AG10803 (cell line): Measurements from ENCODE around the gene ZSCAN30.

Experiments used
- DNase-seq: peaks from one replicate; pipeline ENCODE4 v3.0.0; 2010; ENCODE audit warnings: low read depth
- H3K4me3 ChIP-seq: 2 replicates; pipeline ENCODE4 v1.5.1; 2011; ENCODE audit warnings: mild to moderate bottlenecking, low read length, control low read depth
- CTCF ChIP-seq: conservative IDR thresholded peaks from 2 replicates; pipeline ENCODE4 v1.5.1; 2011; ENCODE audit warnings: mild to moderate bottlenecking, low read length, control low read depth, inconsistent platforms

The ZSCAN30 gene

GRCh38 chr18:35290094-35290735 is at the start of gene ZSCAN30:
TSS of gene ZSCAN30 (minus strand) at chr18:35290229. CDS start at chr18:35264352, 25,877 bp downstream.
- DNase-seq = peak; percentile 94
- peak within 1 kb of the TSS; percentile 84 for H3K4me3 ChIP-seq
- TF ChIP-seq CTCF = no peak

GRCh38 chr18:35337286-35337685 is 47.3 kb upstream of the ZSCAN30 start:
- no peak for TF ChIP-seq CTCF
- no peak overlapping the region for H3K4me3 ChIP-seq
- no peak for DNase-seq

- TF ChIP-seq CTCF = no peak
- H3K4me3 ChIP-seq = no peak overlapping the region
- no peak for DNase-seq
Measured at GRCh38 chr18:35335866-35336265, 45.8 kb upstream of the ZSCAN30 start.

- no peak overlapping the region for H3K4me3 ChIP-seq
- peak; percentile 61 for DNase-seq
- TF ChIP-seq CTCF = no peak
Measured at GRCh38 chr18:35334821-35335220, 44.8 kb upstream of the ZSCAN30 start.

- DNase-seq = no peak
- no peak for TF ChIP-seq CTCF
- no peak overlapping the region for H3K4me3 ChIP-seq
Measured at GRCh38 chr18:35334212-35334611, 44.2 kb upstream of the ZSCAN30 start.

- no peak overlapping the region for H3K4me3 ChIP-seq
- no peak for DNase-seq
- TF ChIP-seq CTCF = no peak
Measured at GRCh38 chr18:35331367-35332087, 41.5 kb upstream of the ZSCAN30 start.

GRCh38 chr18:35328868-35329267 is 38.8 kb upstream of the ZSCAN30 start:
- DNase-seq = no peak
- H3K4me3 ChIP-seq = no peak overlapping the region
- TF ChIP-seq CTCF = no peak
